ENCODE measurements around the gene RGS6. TPM values are rescaled to one million over a fixed set of nuclear protein-coding genes. Genes with fewer than 3 reads are reported as not detected.
A peak's percentile ranks its signal among the peaks of the same experiment; 100 is the strongest.

RGS6 gene
- total RNA-seq, 1 experiment from 2014 or later = not detected

DNA sequence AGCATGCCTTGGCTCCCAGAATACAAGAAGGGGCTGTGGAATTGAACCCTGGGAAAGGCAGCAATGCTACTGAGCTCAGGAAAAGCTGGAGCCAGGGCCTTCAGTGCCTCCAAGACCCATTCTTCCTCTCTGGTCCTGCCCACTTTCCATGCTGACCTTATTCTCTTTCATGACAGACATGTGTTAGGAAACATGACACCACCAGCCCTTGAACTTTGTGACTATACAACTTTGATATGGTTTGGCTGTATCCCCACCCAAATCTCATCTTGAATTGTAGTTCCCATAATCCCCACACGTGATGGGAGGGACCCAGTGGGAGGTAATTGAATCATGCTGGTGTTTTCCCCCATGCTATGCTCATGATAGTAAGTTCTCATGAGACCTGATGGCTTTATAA, 553.5 kb downstream of the RGS6 start:
- Mint-ChIP-seq H3K27ac (ENCODE audit: low read depth, unreplicated experiment) (no peak overlapping the region), H3K36me3 (ENCODE audit: insufficient read depth, unreplicated experiment) (no peaks in the 10 kb centered on the region), H3K4me3 (ENCODE audit: unreplicated experiment) (no peak overlapping the region), H3K9me3 (ENCODE audit: unreplicated experiment) (peaks cover 16% of the 10 kb centered on the region), H3K4me1 (ENCODE audit: insufficient read depth, unreplicated experiment) (no peaks in the 10 kb centered on the region), H3K27me3 (ENCODE audit: insufficient read depth, unreplicated experiment) (peaks cover 33% of the 10 kb centered on the region)
- no TSS peak for BruUV-seq (replicated peaks)
- intact Hi-C loops (cut with micrococcal nuclease) = no loop called here
- CTCF ChIA-PET = interaction anchor here (0.9 kb wide), 1 partner anchor 29 kb away, joined by 3 read pairs; no protein-coding TSS in a partner anchor
- no peak for DNase-seq (ENCODE audit: unreplicated experiment)
- POLR2A ChIA-PET = no interaction called here
- TF ChIP-seq, protein P1, sequence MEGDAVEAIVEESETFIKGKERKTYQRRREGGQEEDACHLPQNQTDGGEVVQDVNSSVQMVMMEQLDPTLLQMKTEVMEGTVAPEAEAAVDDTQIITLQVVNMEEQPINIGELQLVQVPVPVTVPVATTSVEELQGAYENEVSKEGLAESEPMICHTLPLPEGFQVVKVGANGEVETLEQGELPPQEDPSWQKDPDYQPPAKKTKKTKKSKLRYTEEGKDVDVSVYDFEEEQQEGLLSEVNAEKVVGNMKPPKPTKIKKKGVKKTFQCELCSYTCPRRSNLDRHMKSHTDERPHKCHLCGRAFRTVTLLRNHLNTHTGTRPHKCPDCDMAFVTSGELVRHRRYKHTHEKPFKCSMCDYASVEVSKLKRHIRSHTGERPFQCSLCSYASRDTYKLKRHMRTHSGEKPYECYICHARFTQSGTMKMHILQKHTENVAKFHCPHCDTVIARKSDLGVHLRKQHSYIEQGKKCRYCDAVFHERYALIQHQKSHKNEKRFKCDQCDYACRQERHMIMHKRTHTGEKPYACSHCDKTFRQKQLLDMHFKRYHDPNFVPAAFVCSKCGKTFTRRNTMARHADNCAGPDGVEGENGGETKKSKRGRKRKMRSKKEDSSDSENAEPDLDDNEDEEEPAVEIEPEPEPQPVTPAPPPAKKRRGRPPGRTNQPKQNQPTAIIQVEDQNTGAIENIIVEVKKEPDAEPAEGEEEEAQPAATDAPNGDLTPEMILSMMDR (IDR thresholded peaks at IDR 0.05; ENCODE audit: unreplicated experiment) = no peak

DNA sequence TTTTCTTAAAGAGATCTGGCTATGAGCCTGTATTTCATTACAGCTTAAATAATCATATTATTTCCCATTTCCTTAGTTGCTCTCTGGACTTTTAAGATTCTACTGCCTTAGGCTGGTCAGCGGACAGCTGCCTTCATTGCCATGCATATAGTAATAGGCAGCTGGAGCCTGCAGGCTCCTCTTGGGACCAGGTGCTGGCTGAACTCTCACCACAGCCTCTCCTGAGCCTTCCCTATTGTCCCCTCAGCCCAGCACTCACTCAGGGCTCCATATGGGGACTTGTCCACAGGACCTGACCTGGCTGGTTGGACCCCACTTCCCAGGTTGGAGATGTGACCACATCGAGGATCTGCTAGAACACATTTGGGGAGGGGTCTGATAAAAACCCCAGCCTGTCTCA, 556.3 kb downstream of the RGS6 start:
- CTCF ChIA-PET = interaction anchor here (0.7 kb wide), 1 partner anchor 29 kb away, joined by 3 read pairs; no protein-coding TSS in a partner anchor
- POLR2A ChIA-PET = no interaction called here

DNA sequence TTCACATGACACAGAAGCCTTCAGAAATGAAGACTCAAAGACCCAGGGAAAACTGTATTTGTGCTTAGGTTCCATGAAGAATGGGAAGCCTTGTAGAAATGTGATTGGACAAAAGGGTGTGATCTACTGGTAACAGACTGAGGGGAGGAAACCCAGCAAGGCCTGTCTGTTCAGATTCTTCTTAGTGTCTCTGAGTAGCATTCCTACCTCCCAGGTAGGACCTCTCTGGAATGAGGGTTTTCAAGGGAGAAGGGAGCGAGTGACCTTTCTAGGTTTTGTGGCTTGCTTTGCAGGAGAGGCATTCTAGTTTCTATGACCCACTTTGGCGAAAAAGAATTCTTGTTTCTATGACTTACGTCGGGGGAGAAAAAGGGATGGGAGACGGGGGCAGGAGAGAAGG, 560.0 kb downstream of the RGS6 start:
- BruUV-seq (replicated peaks) = no TSS peak
- Mint-ChIP-seq H3K27me3 (ENCODE audit: insufficient read depth, unreplicated experiment) (peaks cover 29% of the 10 kb centered on the region), H3K4me1 (ENCODE audit: insufficient read depth, unreplicated experiment) (no peaks in the 10 kb centered on the region), H3K9me3 (ENCODE audit: unreplicated experiment) (peaks cover 32% of the 10 kb centered on the region), H3K4me3 (ENCODE audit: unreplicated experiment) (no peak overlapping the region), H3K36me3 (ENCODE audit: insufficient read depth, unreplicated experiment) (no peaks in the 10 kb centered on the region), H3K27ac (ENCODE audit: low read depth, unreplicated experiment) (no peak overlapping the region)
- TF ChIP-seq, protein P1 (IDR thresholded peaks at IDR 0.05; ENCODE audit: unreplicated experiment) = no peak
- DNase-seq (ENCODE audit: unreplicated experiment) = no peak
- CTCF ChIA-PET = interaction anchor here (0.8 kb wide), 1 partner anchor 25 kb away, joined by 3 read pairs; no protein-coding TSS in a partner anchor
- intact Hi-C loops (cut with micrococcal nuclease) = no loop called here
- POLR2A ChIA-PET = interaction anchor here (0.8 kb wide), 1 partner anchor 451 kb away, joined by 3 read pairs; no protein-coding TSS in a partner anchor

More for the DNA sequence above, 556.3 kb downstream of the RGS6 start:
- Mint-ChIP-seq H3K27me3 (ENCODE audit: insufficient read depth, unreplicated experiment) (peaks cover 33% of the 10 kb centered on the region), H3K4me3 (ENCODE audit: unreplicated experiment) (no peak overlapping the region), H3K36me3 (ENCODE audit: insufficient read depth, unreplicated experiment) (no peaks in the 10 kb centered on the region), H3K27ac (ENCODE audit: low read depth, unreplicated experiment) (peak overlapping the region; percentile 53), H3K4me1 (ENCODE audit: insufficient read depth, unreplicated experiment) (no peaks in the 10 kb centered on the region), H3K9me3 (ENCODE audit: unreplicated experiment) (peaks cover 16% of the 10 kb centered on the region)
- no peak for DNase-seq (ENCODE audit: unreplicated experiment)
- BruUV-seq (replicated peaks) = no TSS peak
- TF ChIP-seq, protein P1 (IDR thresholded peaks at IDR 0.05; ENCODE audit: unreplicated experiment) = no peak
- intact Hi-C loops (cut with micrococcal nuclease) = no loop called here

DNA sequence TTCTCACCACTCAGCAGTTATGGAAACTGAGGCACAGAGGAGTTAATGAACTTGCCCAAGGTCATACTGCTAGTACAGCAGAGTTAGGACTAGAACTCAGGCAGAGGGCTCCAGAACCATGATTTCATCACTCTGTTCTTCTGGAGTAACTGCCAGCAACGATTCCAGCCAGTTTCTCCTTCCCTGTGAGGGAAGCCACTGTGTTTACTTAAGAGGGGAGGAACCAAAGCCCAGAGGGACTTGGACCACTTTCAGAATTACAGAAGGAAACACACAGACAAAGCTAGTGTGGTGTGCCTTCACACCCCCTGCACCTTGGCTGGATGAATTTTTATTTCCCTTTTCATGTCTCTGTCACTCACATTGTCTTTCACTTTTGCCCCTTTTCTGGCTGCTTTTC, 563.4 kb downstream of the RGS6 start:
- Mint-ChIP-seq H3K36me3 (ENCODE audit: insufficient read depth, unreplicated experiment) (no peaks in the 10 kb centered on the region), H3K27ac (ENCODE audit: low read depth, unreplicated experiment) (no peak overlapping the region), H3K4me1 (ENCODE audit: insufficient read depth, unreplicated experiment) (no peaks in the 10 kb centered on the region), H3K27me3 (ENCODE audit: insufficient read depth, unreplicated experiment) (no peaks in the 10 kb centered on the region), H3K9me3 (ENCODE audit: unreplicated experiment) (peaks cover 16% of the 10 kb centered on the region), H3K4me3 (ENCODE audit: unreplicated experiment) (no peak overlapping the region)
- ChIA-PET CTCF (interaction anchor here (1.0 to 1.6 kb wide), 2 partner anchors 11 to 18 kb away, joined by 5 to 10 read pairs; no protein-coding TSS in a partner anchor), POLR2A (no interaction called here)
- DNase-seq (ENCODE audit: unreplicated experiment) = no peak
- BruUV-seq (replicated peaks) = no TSS peak
- intact Hi-C loops (cut with micrococcal nuclease) = no loop called here
- TF ChIP-seq, protein P1 (IDR thresholded peaks at IDR 0.05; ENCODE audit: unreplicated experiment) = no peak

Measured in MCF 10A (cell line).